ENCODE data around the gene CFAP20. TPM values are rescaled to one million over a fixed set of nuclear protein-coding genes. Genes with fewer than 3 reads are reported as not detected.

The CFAP20 gene
- total and polyA plus RNA-seq, 4 donors: 22.1 to 30.6 (median 24.6) TPM

- H3K9ac ChIP-seq (ENCODE audit: low read depth in 1 of 2, low read length in 2 of 2): no peak overlapping the region
- H3K27me3 ChIP-seq (ENCODE audit: control insufficient read depth in 4 of 4, insufficient read depth in 4 of 4, low read length in 3 of 4): no peaks in the 10 kb centered on the region
- peaks cover 0 to 6% (median 2%) of the 10 kb centered on the region in 4 donors for H3K9me3 ChIP-seq (ENCODE audit: control insufficient read depth in 4 of 4, low read length in 3 of 4)
- H3K4me1 ChIP-seq (ENCODE audit: control insufficient read depth in 4 of 4, insufficient read depth in 4 of 4, low read length in 3 of 4): no peaks in the 10 kb centered on the region
- WGBS: 70% methylated on average over 2 of the region's 2 CpGs
- no peak overlapping the region for H3K27ac ChIP-seq (ENCODE audit: low read depth in 1 of 2, low read length in 2 of 2)
- H3K4me3 ChIP-seq (ENCODE audit: low read depth in 1 of 3, low read length in 3 of 3): no peak overlapping the region
- H3K36me3 ChIP-seq (ENCODE audit: control insufficient read depth in 4 of 4, insufficient read depth in 3 of 4, low read depth in 1 of 4, low read length in 3 of 4): no peaks in the 10 kb centered on the region
- DNase-seq (ENCODE audit: low spot score): no peak
- TF ChIP-seq EGR1 (IDR thresholded peaks at IDR 0.05; ENCODE audit: low read depth in 2 of 2) (no peak), TAF1 (conservative IDR thresholded peaks at IDR 0.05) (no peak), JUND (IDR thresholded peaks at IDR 0.05) (no peak), RAD21 (IDR thresholded peaks at IDR 0.05) (no peak), FOXA1 (IDR thresholded peaks at IDR 0.05) (no peak), GABPA (IDR thresholded peaks at IDR 0.05 in 1 of 2, conservative IDR thresholded peaks at IDR 0.05 in 1 of 2) (no peak), FOXA2 (IDR thresholded peaks at IDR 0.05) (no peak)
Measured at GRCh38 chr16:58137581-58137980, 8.4 kb upstream of the CFAP20 start.

- 1% methylated on average over 25 of the region's 25 CpGs for WGBS
- no peaks in the 10 kb centered on the region for H3K27me3 ChIP-seq (ENCODE audit: control insufficient read depth in 4 of 4, insufficient read depth in 4 of 4, low read length in 3 of 4)
- peaks cover 5 to 47% (median 37%) of the 10 kb centered on the region in 4 donors for H3K4me1 ChIP-seq (ENCODE audit: control insufficient read depth in 4 of 4, insufficient read depth in 4 of 4, low read length in 3 of 4)
- no peak for TF ChIP-seq HNF4G (IDR thresholded peaks at IDR 0.05)
- TF ChIP-seq FOXA1 (IDR thresholded peaks at IDR 0.05): no peak
- TF ChIP-seq TAF1 (conservative IDR thresholded peaks at IDR 0.05): no peak
- no peak for TF ChIP-seq EGR1 (IDR thresholded peaks at IDR 0.05; ENCODE audit: low read depth in 2 of 2)
- no peak for TF ChIP-seq RAD21 (IDR thresholded peaks at IDR 0.05)
- no peak for TF ChIP-seq MAX (IDR thresholded peaks at IDR 0.05)
- no peak for TF ChIP-seq FOXA2 (IDR thresholded peaks at IDR 0.05)
- no peak for TF ChIP-seq NR2F2 (IDR thresholded peaks at IDR 0.05)
- no peak for TF ChIP-seq SP1 (IDR thresholded peaks at IDR 0.05)
- TF ChIP-seq ATF3 (IDR thresholded peaks at IDR 0.05): no peak
- no peak for TF ChIP-seq REST (IDR thresholded peaks at IDR 0.05)
- TF ChIP-seq JUND (IDR thresholded peaks at IDR 0.05): no peak
- no peak for TF ChIP-seq RXRA (IDR thresholded peaks at IDR 0.05)
- TF ChIP-seq GABPA (IDR thresholded peaks at IDR 0.05 in 1 of 2, conservative IDR thresholded peaks at IDR 0.05 in 1 of 2): no peak
- no peak for TF ChIP-seq HNF4A (conservative IDR thresholded peaks at IDR 0.05)
- TF ChIP-seq YY1 (IDR thresholded peaks at IDR 0.05): no peak
- no peak for TF ChIP-seq CTCF (IDR thresholded peaks at IDR 0.05; ENCODE audit: low read depth, low read length, missing input control)
- no peaks in the 10 kb centered on the region for H3K36me3 ChIP-seq (ENCODE audit: control insufficient read depth in 4 of 4, insufficient read depth in 3 of 4, low read depth in 1 of 4, low read length in 3 of 4)
- DNase-seq (ENCODE audit: low spot score): peak; percentile 53
- H3K4me3 ChIP-seq (ENCODE audit: low read depth in 1 of 3, low read length in 3 of 3): peak overlapping the region; percentile 78 to 96 (median 89)
- no peaks in the 10 kb centered on the region for H3K9me3 ChIP-seq (ENCODE audit: control insufficient read depth in 4 of 4, low read length in 3 of 4)
- H3K9ac ChIP-seq (ENCODE audit: low read depth in 1 of 2, low read length in 2 of 2): peak overlapping the region; percentile 33 to 77
- peak overlapping the region; percentile 88 to 95 for H3K27ac ChIP-seq (ENCODE audit: low read depth in 1 of 2, low read length in 2 of 2)
Measured at GRCh38 chr16:58128711-58129096, 477 bp downstream of the CFAP20 start.

Data from liver (tissue), 9 donors.